Stimulated activated CD8-positive, alpha-beta memory T cell treated with anti-CD3 and anti-CD28 coated beads, Interleukin-7, amount 100 ng/mL, for 24 hours (primary cell): ENCODE data around the gene MAB21L4.

Source experiments
- DNase-seq: peaks from one replicate; pipeline ENCODE4 v3.0.0-alpha.2; 2020; ENCODE audit warnings: low read depth

The MAB21L4 gene

GRCh38 chr2:240894006-240894405 lies 1.9 kb downstream of the MAB21L4 start:
- DNase-seq, result no peak

GRCh38 chr2:240893363-240893844 lies 2.6 kb downstream of the MAB21L4 start:
- peak; percentile 34 for DNase-seq

- DNase-seq, result no peak
These were observed 3.0 kb downstream of the MAB21L4 start for GRCh38 chr2:240892925-240893324.

GRCh38 chr2:240892356-240892755 lies 3.6 kb downstream of the MAB21L4 start:
- DNase-seq, result no peak

GRCh38 chr2:240891492-240892340 lies 4.2 kb downstream of the MAB21L4 start:
- no peak for DNase-seq

- DNase-seq, result no peak
These were observed 5.3 kb downstream of the MAB21L4 start for GRCh38 chr2:240890691-240891090.

GRCh38 chr2:240889601-240890560 lies 6.1 kb downstream of the MAB21L4 start:
- no peak for DNase-seq

- DNase-seq, result no peak
These were observed 6.9 kb downstream of the MAB21L4 start for GRCh38 chr2:240888890-240889573.

GRCh38 chr2:240888130-240888889 lies 7.6 kb downstream of the MAB21L4 start:
- DNase-seq, result no peak

GRCh38 chr2:240887631-240888030 lies 8.3 kb downstream of the MAB21L4 start:
- DNase-seq, result no peak

- DNase-seq, result no peak
These were observed 9.0 kb downstream of the MAB21L4 start for GRCh38 chr2:240886678-240887609.

GRCh38 chr2:240886023-240886565 lies 9.9 kb downstream of the MAB21L4 start:
- DNase-seq, result no peak

- DNase-seq, result no peak
These were observed 10.4 kb downstream of the MAB21L4 start for GRCh38 chr2:240885566-240885965.

- DNase-seq, result no peak
These were observed 11.2 kb downstream of the MAB21L4 start for GRCh38 chr2:240884745-240885144.

GRCh38 chr2:240884221-240884620 lies 11.7 kb downstream of the MAB21L4 start:
- no peak for DNase-seq

GRCh38 chr2:240881913-240882312 lies 14.0 kb downstream of the MAB21L4 start:
- no peak for DNase-seq

- no peak for DNase-seq
These were observed 16.9 kb downstream of the MAB21L4 start for GRCh38 chr2:240879105-240879504.

GRCh38 chr2:240878341-240878936 lies 17.5 kb downstream of the MAB21L4 start:
- no peak for DNase-seq
